Measurements from ENCODE around the gene TMEM151B. TPM values are rescaled to one million over a fixed set of nuclear protein-coding genes. Genes with fewer than 3 reads are reported as not detected.
"Not testable (repeated sequence)": the region's sequence is repeated elsewhere in the genome, so short reads cannot be mapped to it uniquely, and the experiment has no call there.

Gene TMEM151B
- total and polyA plus RNA-seq, 2 donors from 2014 or later = not detected

GRCh38 chr6:44341095-44341890 lies 71.0 kb downstream of the TMEM151B start:
- Histone ChIP-seq H3K9ac (ENCODE audit: low read length in 3 of 3) (no peak overlapping the region), H3K4me3 (ENCODE audit: low read length in 3 of 3) (no peak overlapping the region), H3K9me3 (ENCODE audit: control insufficient read depth in 2 of 3, insufficient read depth in 1 of 3, low read length in 3 of 3) (no peaks in the 10 kb centered on the region), H3K27ac (ENCODE audit: low read depth in 2 of 2, low read length in 2 of 2) (no peak overlapping the region), H3K27me3 (ENCODE audit: control insufficient read depth, insufficient read depth, low read length) (no peaks in the 10 kb centered on the region), H3K4me1 (ENCODE audit: control insufficient read depth in 2 of 3, insufficient read depth in 2 of 3, low read depth in 1 of 3, low read length in 3 of 3) (no peaks in the 10 kb centered on the region), H3K36me3 (ENCODE audit: control insufficient read depth in 2 of 3, insufficient read depth in 3 of 3, low read length in 3 of 3) (no peaks in the 10 kb centered on the region)
- intact Hi-C loops (cut with DNase I) = no loop called here
- FAIRE-seq (no peak), DNase-seq (peak in 4 of 5 donors; percentile 73 to 82 (median 79))
- no peak for TF ChIP-seq CTCF (IDR thresholded peaks at IDR 0.05; ENCODE audit: borderline replicate concordance, extremely low read depth, insufficient read depth)

DNA sequence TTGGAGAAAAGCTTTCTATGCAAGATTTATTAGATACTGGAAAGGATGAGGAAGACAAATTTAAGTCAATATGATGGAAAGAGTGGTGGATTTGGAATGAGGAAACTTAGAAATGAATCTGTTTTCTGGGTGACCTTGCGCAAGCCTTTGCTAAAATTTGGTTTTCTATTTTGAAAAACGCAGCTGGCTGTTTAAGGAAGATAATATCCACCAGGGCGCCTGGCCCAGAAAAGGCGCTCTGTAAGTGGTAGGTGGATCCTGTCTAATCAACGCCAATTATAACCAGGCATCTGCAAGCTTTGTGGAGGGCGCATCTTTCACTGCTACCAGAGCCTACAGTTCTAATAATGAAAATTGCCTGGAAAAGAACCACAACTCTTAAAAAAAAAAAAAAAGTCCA lies 71.8 kb downstream of the TMEM151B start:
- Histone ChIP-seq H3K36me3 (ENCODE audit: control insufficient read depth in 2 of 3, insufficient read depth in 3 of 3, low read length in 3 of 3) (no peaks in the 10 kb centered on the region), H3K4me3 (ENCODE audit: low read length in 3 of 3) (no peak overlapping the region), H3K9ac (ENCODE audit: low read length in 3 of 3) (no peak overlapping the region), H3K4me1 (ENCODE audit: control insufficient read depth in 2 of 3, insufficient read depth in 2 of 3, low read depth in 1 of 3, low read length in 3 of 3) (no peaks in the 10 kb centered on the region), H3K27ac (ENCODE audit: low read depth in 2 of 2, low read length in 2 of 2) (no peak overlapping the region), H3K9me3 (ENCODE audit: control insufficient read depth in 2 of 3, insufficient read depth in 1 of 3, low read length in 3 of 3) (no peaks in the 10 kb centered on the region), H3K27me3 (ENCODE audit: control insufficient read depth, insufficient read depth, low read length) (no peaks in the 10 kb centered on the region)
- DNase-seq (no peak), FAIRE-seq (no peak)
- TF ChIP-seq CTCF (IDR thresholded peaks at IDR 0.05; ENCODE audit: borderline replicate concordance, extremely low read depth, insufficient read depth) = no peak
- intact Hi-C loops (cut with DNase I) = no loop called here

DNA sequence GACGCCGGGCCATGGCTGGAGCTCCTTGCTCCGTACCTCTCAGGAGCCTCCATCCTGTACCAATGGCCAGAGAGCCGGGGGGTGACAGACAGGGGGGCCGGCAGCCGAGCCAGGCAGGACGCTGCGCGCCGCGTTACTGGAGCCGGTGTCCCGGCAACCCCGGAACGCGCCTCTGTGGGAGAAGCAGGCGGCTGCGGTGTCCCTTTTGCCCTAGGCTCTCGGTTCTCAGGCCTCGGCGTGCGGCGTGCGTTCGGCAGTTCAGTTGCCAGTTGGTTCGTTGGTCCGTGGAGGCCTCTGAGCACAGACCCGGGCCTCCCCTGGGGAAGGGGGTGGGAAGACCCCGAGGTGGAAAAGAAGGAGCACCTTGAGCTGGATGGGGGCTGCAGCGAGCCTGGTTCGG lies 72.2 kb downstream of the TMEM151B start, which contains the start of gene SPATS1:
Gene SPATS1, plus strand, starts transcription at position 162 of the 400 bp plus-strand sequence. CDS start 446 bp downstream, outside the sequence.
- no peaks in the 10 kb centered on the region for H3K27me3 ChIP-seq (ENCODE audit: control insufficient read depth, insufficient read depth, low read length)
- H3K27ac ChIP-seq (ENCODE audit: low read depth in 2 of 2, low read length in 2 of 2) = no peak within 1 kb of the TSS
- H3K9me3 ChIP-seq (ENCODE audit: control insufficient read depth in 2 of 3, insufficient read depth in 1 of 3, low read length in 3 of 3) = no peaks in the 10 kb centered on the region
- no peak for TF ChIP-seq CTCF (IDR thresholded peaks at IDR 0.05; ENCODE audit: borderline replicate concordance, extremely low read depth, insufficient read depth)
- FAIRE-seq (no peak), DNase-seq (peak in 4 of 5 donors; percentile 57 to 75 (median 63))
- no peak within 1 kb of the TSS for H3K4me3 ChIP-seq (ENCODE audit: low read length in 3 of 3)
- no peaks in the 10 kb centered on the region for H3K36me3 ChIP-seq (ENCODE audit: control insufficient read depth in 2 of 3, insufficient read depth in 3 of 3, low read length in 3 of 3)
- H3K9ac ChIP-seq (ENCODE audit: low read length in 3 of 3) = no peak within 1 kb of the TSS
- intact Hi-C loops (cut with DNase I) = no loop called here
- H3K4me1 ChIP-seq (ENCODE audit: control insufficient read depth in 2 of 3, insufficient read depth in 2 of 3, low read depth in 1 of 3, low read length in 3 of 3) = no peaks in the 10 kb centered on the region

DNA sequence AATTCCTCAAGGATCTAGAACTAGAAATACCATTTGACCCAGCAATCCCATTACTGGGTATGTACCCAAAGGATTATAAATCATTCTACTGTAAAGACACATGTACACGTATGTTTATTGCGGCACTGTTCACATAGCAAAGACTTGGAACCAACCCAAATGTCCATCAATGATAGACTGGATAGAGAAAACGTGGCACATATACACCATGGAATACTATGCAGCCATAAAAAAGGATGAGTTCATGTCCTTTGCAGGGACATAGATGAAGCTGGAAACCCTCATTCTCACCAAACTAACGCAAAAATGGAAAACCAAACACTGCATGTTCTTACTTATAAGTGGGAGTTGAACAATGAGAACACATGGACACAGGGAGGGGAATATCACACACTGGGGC lies 76.6 kb downstream of the TMEM151B start:
- FAIRE-seq; H3K27me3 ChIP-seq (ENCODE audit: control insufficient read depth, insufficient read depth, low read length); intact Hi-C loops (cut with DNase I); H3K9me3 ChIP-seq (ENCODE audit: control insufficient read depth in 2 of 3, insufficient read depth in 1 of 3, low read length in 3 of 3); H3K27ac ChIP-seq (ENCODE audit: low read depth in 2 of 2, low read length in 2 of 2); H3K4me1 ChIP-seq (ENCODE audit: control insufficient read depth in 2 of 3, insufficient read depth in 2 of 3, low read depth in 1 of 3, low read length in 3 of 3); H3K36me3 ChIP-seq (ENCODE audit: control insufficient read depth in 2 of 3, insufficient read depth in 3 of 3, low read length in 3 of 3); DNase-seq; H3K4me3 ChIP-seq (ENCODE audit: low read length in 3 of 3); H3K9ac ChIP-seq (ENCODE audit: low read length in 3 of 3): not testable (repeated sequence)

All from kidney (tissue), 14 donors.